Stimulated activated CD4-positive, alpha-beta T cell treated with anti-CD3 and anti-CD28 coated beads, Interleukin-1b, Interleukin-23, amount 100 ng/mL, for 4 hours (primary cell): Measurements from ENCODE around the gene SPNS1.
"Not testable (repeated sequence)": the region's sequence is repeated elsewhere in the genome, so short reads cannot be mapped to it uniquely, and the experiment has no call there.

Experiments
- DNase-seq, 2 donors: peaks; one replicate each; pipeline ENCODE4 v3.0.0-alpha.2; 2020; ENCODE audit warnings: low read depth in 2 of 2

The SPNS1 gene

GRCh38 chr16:28990375-28991040, 15.9 kb downstream of the SPNS1 start:
- DNase-seq: peak; percentile 47 to 58

- no peak for DNase-seq
Measured at GRCh38 chr16:28991687-28992086, 17.1 kb downstream of the SPNS1 start.

GRCh38 chr16:28992496-28992895, 17.9 kb downstream of the SPNS1 start:
- no peak for DNase-seq

GRCh38 chr16:28998837-28999236, 24.3 kb downstream of the SPNS1 start:
- no peak for DNase-seq

- no peak for DNase-seq
Measured at GRCh38 chr16:28999577-28999976, 25.0 kb downstream of the SPNS1 start.

DNA sequence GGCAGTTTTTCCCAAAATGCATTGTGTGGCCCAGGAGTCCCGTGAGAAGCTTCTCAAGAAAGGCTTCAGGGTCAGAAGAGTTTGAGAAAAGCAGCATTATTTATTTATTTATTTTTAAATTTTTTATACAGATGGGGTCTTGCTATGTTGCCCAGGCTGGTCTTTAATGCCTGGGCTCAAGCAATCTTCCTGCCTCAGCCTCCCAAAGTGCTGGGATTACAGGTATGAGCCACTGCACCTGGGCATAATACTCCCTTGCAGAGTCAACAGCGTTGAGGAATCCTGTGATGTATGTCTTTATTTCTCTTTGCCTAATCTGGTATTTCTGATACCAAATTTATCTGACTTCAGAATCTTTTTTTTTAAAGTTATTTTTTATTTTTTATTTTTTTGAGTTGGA, 25.4 kb downstream of the SPNS1 start:
- no peak for DNase-seq

DNA sequence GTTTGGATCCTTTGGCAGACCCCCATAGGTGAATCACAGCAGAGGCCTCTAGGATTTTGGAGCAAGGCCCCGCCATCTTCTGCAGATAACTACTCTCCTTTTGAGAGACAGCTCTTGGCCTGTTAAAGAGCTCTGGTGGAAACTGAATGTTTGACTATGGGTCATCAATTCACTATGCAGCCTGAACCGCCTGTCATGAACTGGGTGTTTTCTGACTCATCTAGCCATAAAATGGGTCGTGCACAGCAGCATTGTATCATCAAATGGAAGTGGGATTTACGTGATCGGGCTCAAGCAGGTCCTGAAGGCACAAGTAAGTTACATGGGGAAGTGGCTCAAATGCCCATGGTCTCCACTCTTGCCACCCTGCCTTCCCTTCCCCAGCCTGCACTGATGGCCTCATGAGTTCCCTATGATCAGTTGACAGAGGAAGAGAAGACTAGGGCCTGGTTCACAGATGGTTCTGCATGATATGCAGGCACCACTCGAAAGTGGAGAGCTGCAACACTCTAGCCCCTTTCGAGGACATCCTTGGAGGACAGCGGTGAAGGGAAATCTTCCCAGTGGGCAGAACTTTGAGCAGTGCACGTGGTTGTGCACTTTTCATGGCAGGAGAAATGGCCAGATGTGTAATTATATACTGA, 30.0 kb downstream of the SPNS1 start:
- DNase-seq: not testable (repeated sequence)

GRCh38 chr16:29007730-29008593, 33.4 kb downstream of the SPNS1 start:
- peak; percentile 45 to 60 for DNase-seq

- DNase-seq: no peak
Measured at GRCh38 chr16:29009050-29009837, 34.7 kb downstream of the SPNS1 start.

GRCh38 chr16:29009838-29010166, 35.2 kb downstream of the SPNS1 start:
- DNase-seq: no peak

GRCh38 chr16:29011112-29011511, 36.5 kb downstream of the SPNS1 start:
- DNase-seq: no peak

DNA sequence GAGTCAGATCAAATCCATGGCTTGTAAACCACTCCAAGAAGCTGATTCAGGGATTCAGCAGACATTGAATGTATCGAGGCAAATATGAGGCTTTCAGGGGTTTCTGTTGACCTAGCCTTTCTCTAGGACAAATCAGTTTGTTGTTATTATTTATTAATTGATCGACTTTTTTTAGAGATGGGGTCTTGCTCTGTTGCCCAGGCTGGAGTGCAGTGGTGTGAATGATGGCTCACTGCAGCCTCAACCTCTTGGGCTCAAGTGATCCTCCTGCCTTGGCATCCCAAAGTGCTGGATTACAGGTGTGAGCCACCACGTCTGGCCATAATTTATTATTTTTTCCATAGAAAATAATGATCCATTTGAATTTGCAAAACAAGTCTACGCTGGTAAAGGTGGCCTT, 37.3 kb downstream of the SPNS1 start:
- DNase-seq: no peak

DNA sequence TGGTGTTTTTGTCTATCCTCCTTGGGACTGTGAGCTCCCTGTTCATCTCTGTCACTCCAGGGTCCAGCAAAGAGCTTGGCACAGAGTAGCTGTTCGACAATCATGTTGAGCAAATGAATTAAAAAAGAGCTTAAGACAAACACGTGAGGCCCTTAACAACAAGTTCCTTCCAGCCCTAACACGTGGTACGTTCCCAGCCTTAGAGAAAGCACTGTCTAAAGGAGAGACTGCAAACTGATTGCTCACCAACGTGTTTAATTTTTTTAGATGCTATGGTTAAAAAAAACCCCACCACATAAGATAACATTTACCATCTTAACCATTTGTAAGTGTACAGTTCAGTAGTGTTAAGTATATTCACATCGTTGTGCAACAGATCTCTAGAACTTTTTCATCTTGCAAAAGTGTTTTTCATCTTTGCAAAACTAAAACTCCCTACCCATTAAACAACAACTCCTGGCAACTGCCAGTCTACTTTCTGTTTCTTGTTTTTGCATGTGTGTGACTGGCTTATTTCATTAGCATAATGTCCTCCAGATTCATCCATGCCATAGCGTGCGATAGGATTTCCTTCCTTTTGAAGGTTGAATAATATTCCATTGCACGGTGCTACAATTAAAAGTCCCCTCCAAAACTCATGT, 38.5 kb downstream of the SPNS1 start:
- no peak for DNase-seq

DNA sequence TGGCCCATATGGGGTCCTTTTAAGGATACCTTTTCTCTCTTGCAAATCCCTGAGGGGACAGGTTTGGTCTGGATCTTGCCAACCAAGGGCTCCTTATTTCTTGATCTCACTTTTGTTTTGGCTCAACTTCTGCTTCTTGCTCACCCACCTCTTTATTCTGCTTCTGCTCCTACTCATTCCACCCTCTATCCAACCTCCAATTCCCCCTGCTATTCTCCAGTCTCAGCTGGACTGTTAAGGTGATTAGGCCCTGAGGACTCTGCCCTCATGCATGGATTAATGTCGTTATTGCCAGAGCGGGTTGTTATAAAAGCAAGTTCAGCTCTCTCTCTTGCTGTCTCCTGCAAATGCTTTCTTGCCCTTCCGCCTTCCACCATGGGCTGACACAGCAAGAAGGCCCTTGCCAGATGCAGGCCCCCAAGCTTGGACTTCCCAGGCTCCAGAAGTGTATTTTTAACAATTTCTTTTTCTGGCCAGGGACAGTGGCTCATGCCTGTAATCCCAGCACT, 40.0 kb downstream of the SPNS1 start:
- DNase-seq: no peak

GRCh38 chr16:29022196-29022595, 47.6 kb downstream of the SPNS1 start:
- DNase-seq: no peak

- DNase-seq: no peak
Measured at GRCh38 chr16:29023279-29024277, 49.0 kb downstream of the SPNS1 start.

DNA sequence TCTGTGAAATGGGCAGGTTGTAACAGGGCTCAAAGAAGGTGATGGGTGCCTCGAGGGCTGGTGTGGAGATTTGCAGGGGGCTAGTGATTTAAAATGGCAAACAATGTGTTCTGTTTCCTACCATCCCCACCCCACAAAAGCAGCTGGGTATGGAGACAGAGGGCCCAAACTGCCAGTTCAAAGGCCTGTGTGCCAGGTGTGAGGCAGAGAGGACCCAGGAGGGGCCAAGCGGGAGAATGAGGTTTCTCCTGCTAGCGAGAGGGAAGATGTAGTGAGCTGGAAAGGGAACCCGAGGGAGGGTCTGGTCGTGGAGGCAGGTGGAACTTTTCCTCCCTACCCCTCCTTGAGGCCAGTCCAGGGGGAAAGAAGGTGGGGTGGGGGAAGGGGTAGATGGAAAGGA, 49.7 kb downstream of the SPNS1 start:
- no peak for DNase-seq

- no peak for DNase-seq
Measured at GRCh38 chr16:29025218-29025617, 50.6 kb downstream of the SPNS1 start.

GRCh38 chr16:29025735-29026134, 51.2 kb downstream of the SPNS1 start:
- DNase-seq: no peak
